ENCODE data around the gene NDEL1.
"Not testable (repeated sequence)": the region's sequence is repeated elsewhere in the genome, so short reads cannot be mapped to it uniquely, and the experiment has no call there.

The NDEL1 gene

GRCh38 chr17:8435245-8436168 lies at the start of gene NDEL1:
NDEL1 (plus strand) TSS chr17:8435884; CDS start chr17:8444272, 8,388 bp downstream.
- peak; percentile 94 for DNase-seq (ENCODE audit: low read depth)

- DNase-seq (ENCODE audit: low read depth), result no peak
Measured at GRCh38 chr17:8386841-8387240, 48.8 kb upstream of the NDEL1 start.

- no peak for DNase-seq (ENCODE audit: low read depth)
Measured at GRCh38 chr17:8387914-8388651, 47.6 kb upstream of the NDEL1 start.

- DNase-seq (ENCODE audit: low read depth), result no peak
Measured at GRCh38 chr17:8391711-8392110, 44.0 kb upstream of the NDEL1 start.

GRCh38 chr17:8392274-8392673 lies 43.4 kb upstream of the NDEL1 start:
- DNase-seq (ENCODE audit: low read depth), result no peak

GRCh38 chr17:8392674-8393469 lies 42.8 kb upstream of the NDEL1 start:
- no peak for DNase-seq (ENCODE audit: low read depth)

GRCh38 chr17:8393470-8394231 lies 42.0 kb upstream of the NDEL1 start:
- no peak for DNase-seq (ENCODE audit: low read depth)

GRCh38 chr17:8394497-8394896 lies 41.2 kb upstream of the NDEL1 start:
- DNase-seq (ENCODE audit: low read depth), result not testable (repeated sequence)

- DNase-seq (ENCODE audit: low read depth), result no peak
Measured at GRCh38 chr17:8397636-8398035, 38.0 kb upstream of the NDEL1 start, which contains the start of gene RNF222. RNF222 (minus strand) TSS chr17:8397827; CDS start chr17:8393461, 4,366 bp downstream.

GRCh38 chr17:8398980-8399379 lies 36.7 kb upstream of the NDEL1 start:
- no peak for DNase-seq (ENCODE audit: low read depth)

- DNase-seq (ENCODE audit: low read depth), result no peak
Measured at GRCh38 chr17:8401107-8401506, 34.6 kb upstream of the NDEL1 start.

GRCh38 chr17:8402921-8403536 lies 32.7 kb upstream of the NDEL1 start:
- DNase-seq (ENCODE audit: low read depth), result no peak

GRCh38 chr17:8405499-8406016 lies 30.1 kb upstream of the NDEL1 start:
- DNase-seq (ENCODE audit: low read depth), result no peak

GRCh38 chr17:8406174-8406573 lies 29.5 kb upstream of the NDEL1 start:
- DNase-seq (ENCODE audit: low read depth), result no peak

- no peak for DNase-seq (ENCODE audit: low read depth)
Measured at GRCh38 chr17:8408371-8408770, 27.3 kb upstream of the NDEL1 start.

GRCh38 chr17:8409966-8410882 lies 25.5 kb upstream of the NDEL1 start:
- peak; percentile 73 for DNase-seq (ENCODE audit: low read depth)

- DNase-seq (ENCODE audit: low read depth), result no peak
Measured at GRCh38 chr17:8410883-8411238, 24.8 kb upstream of the NDEL1 start.

GRCh38 chr17:8412089-8412488 lies 23.6 kb upstream of the NDEL1 start:
- no peak for DNase-seq (ENCODE audit: low read depth)

- no peak for DNase-seq (ENCODE audit: low read depth)
Measured at GRCh38 chr17:8413328-8413727, 22.4 kb upstream of the NDEL1 start.

GRCh38 chr17:8413938-8414337 lies 21.7 kb upstream of the NDEL1 start:
- no peak for DNase-seq (ENCODE audit: low read depth)

All from HS-27A (cell line).